ENCODE results near the gene IPO5. TPM values are rescaled to one million over a fixed set of nuclear protein-coding genes. Genes with fewer than 3 reads are reported as not detected.

IPO5 gene
- total RNA-seq, 2 donors from 2014 or later = 68.5 to 90.2 TPM

GRCh38 chr13:98056839-98057410, 103.5 kb downstream of the IPO5 start:
- ATAC-seq (no peak), DNase-seq (no peak)
- H3K4me1 Mint-ChIP-seq = no peaks in the 10 kb centered on the region
- no peaks in the 10 kb centered on the region for H3K36me3 Mint-ChIP-seq (ENCODE audit: low read depth)
- H3K27me3 Mint-ChIP-seq = peaks cover 23% of the 10 kb centered on the region
- H3K27ac Mint-ChIP-seq = no peak overlapping the region
- no peak overlapping the region for H3K4me3 Mint-ChIP-seq
- no peaks in the 10 kb centered on the region for H3K9me3 ChIP-seq (ENCODE audit: control insufficient read depth, low read length, poor library complexity, severe bottlenecking)

DNA sequence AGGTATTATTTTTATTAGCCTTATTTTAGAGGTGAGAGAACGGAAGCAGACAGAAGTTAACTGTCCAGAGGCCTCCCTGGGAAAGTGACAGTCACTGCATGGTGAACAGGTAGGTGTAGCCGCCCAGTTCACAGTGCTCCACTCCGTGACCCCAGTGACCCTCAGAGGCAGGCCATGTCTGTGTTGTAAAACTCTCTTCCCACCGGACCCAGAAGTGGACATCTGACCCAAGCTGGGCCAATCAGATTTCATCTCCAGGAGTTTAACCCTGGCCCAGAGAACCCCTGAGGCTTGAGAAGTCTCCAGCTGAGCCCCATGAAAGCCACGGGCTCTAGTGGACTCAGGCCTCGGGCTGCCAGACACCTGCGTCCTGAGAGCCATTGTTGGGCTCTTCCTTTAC, 105.8 kb downstream of the IPO5 start:
- no peak for ATAC-seq
- peaks cover 21% of the 10 kb centered on the region for H3K27me3 Mint-ChIP-seq
- H3K27ac Mint-ChIP-seq = no peak overlapping the region
- no peak overlapping the region for H3K4me3 Mint-ChIP-seq
- no peaks in the 10 kb centered on the region for H3K9me3 ChIP-seq (ENCODE audit: control insufficient read depth, low read length, poor library complexity, severe bottlenecking)
- peaks cover 3% of the 10 kb centered on the region for H3K4me1 Mint-ChIP-seq
- no peaks in the 10 kb centered on the region for H3K36me3 Mint-ChIP-seq (ENCODE audit: low read depth)
- DNase-seq = no peak

DNA sequence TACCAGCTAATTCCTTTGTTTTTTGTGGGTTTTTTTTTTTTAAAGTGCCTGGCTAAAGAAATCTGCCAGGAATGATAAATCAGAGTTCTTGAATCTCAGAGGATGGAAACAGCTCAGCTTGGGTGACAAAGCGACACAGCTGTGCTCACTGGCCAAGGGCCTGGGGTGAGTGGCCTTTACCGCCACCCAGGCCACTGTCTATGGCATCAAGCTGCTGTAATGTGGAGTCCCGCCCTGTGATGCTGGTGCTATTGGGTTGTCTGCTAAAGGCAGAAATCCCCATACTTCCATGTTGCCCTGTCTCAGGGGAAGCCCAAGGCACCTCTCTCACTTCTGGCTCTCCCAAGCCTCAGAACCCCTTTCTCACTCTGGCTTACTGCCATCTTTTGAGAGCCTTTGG, 106.8 kb downstream of the IPO5 start:
- Mint-ChIP-seq H3K36me3 (ENCODE audit: low read depth) (no peaks in the 10 kb centered on the region), H3K4me3 (no peak overlapping the region), H3K27me3 (peaks cover 15% of the 10 kb centered on the region), H3K27ac (no peak overlapping the region), H3K4me1 (peaks cover 3% of the 10 kb centered on the region)
- H3K9me3 ChIP-seq (ENCODE audit: control insufficient read depth, low read length, poor library complexity, severe bottlenecking) = no peaks in the 10 kb centered on the region
- ATAC-seq (no peak), DNase-seq (no peak)

GRCh38 chr13:98065468-98065867, 112.0 kb downstream of the IPO5 start:
- Mint-ChIP-seq H3K36me3 (ENCODE audit: low read depth) (no peaks in the 10 kb centered on the region), H3K4me3 (no peak overlapping the region), H3K4me1 (peaks cover 3% of the 10 kb centered on the region), H3K27me3 (peaks cover 7% of the 10 kb centered on the region), H3K27ac (no peak overlapping the region)
- H3K9me3 ChIP-seq (ENCODE audit: control insufficient read depth, low read length, poor library complexity, severe bottlenecking) = no peaks in the 10 kb centered on the region
- ATAC-seq = no peak
- DNase-seq = no peak

DNA sequence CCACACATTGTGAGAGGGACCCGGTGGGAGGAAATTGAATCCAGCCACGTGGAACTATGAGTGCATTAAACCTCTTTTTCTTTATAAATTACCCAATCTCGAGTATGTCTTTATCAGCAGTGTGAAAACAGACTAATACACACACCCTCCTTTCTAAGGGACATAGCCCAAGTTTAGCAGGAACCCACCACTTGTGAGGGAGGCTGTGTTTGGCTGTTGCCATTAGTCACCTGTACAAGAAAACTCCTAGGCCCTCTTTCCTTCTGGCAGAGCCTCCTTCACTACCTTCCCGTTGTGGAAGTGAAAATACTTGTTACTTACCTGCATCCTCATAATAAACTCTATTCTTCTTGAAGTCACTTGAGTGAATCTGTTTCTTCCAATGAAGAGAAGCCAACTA, 113.2 kb downstream of the IPO5 start:
- Mint-ChIP-seq H3K4me1 (peaks cover 3% of the 10 kb centered on the region), H3K27me3 (peaks cover 14% of the 10 kb centered on the region), H3K4me3 (no peak overlapping the region), H3K27ac (no peak overlapping the region), H3K36me3 (ENCODE audit: low read depth) (no peaks in the 10 kb centered on the region)
- no peak for ATAC-seq
- no peaks in the 10 kb centered on the region for H3K9me3 ChIP-seq (ENCODE audit: control insufficient read depth, low read length, poor library complexity, severe bottlenecking)
- DNase-seq = no peak

DNA sequence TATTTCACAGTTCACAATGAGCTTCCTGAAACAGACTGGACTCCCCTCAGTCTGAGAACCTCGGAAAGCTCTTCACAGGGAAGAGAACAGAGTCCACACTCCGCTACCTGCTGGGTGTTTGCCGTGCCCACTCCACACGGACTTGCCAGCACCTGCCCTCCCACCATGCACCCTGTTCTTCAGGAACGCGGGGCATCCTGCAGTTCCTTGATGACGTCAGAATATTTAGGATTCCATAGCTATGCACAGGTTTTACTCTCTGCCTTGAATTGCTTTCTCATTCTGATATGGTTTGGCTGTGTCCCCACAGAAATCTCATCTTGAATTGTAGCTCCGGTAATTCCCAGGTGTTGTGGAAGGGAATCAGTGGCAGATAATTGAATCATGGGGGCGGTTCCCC, 115.0 kb downstream of the IPO5 start:
- ATAC-seq (no peak), DNase-seq (no peak)
- Mint-ChIP-seq H3K27ac (no peak overlapping the region), H3K36me3 (ENCODE audit: low read depth) (no peaks in the 10 kb centered on the region), H3K4me3 (no peak overlapping the region), H3K27me3 (peaks cover 16% of the 10 kb centered on the region), H3K4me1 (peaks cover 3% of the 10 kb centered on the region)
- H3K9me3 ChIP-seq (ENCODE audit: control insufficient read depth, low read length, poor library complexity, severe bottlenecking) = no peaks in the 10 kb centered on the region

DNA sequence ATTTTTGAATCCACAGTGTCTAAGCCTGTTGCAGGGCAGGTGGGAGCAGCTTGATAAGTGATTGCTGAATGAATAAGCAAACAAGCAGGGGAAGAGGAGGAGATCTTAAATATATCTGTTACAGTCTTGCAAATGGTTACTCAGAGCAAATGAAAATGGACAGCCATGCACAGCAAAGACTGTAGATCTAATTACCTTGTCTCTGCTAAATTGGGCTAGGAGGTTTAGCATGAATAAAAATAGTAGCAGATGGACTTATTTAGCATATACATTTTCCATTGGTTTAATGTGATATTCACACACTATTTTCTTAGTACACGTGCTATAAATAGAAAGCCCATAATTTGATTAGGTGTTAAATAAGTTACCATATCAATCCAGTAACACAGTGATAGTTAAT, 116.5 kb downstream of the IPO5 start:
- DNase-seq = no peak
- Mint-ChIP-seq H3K27me3 (peaks cover 16% of the 10 kb centered on the region), H3K27ac (no peak overlapping the region), H3K36me3 (ENCODE audit: low read depth) (no peaks in the 10 kb centered on the region), H3K4me1 (no peaks in the 10 kb centered on the region), H3K4me3 (no peak overlapping the region)
- ATAC-seq = no peak
- no peaks in the 10 kb centered on the region for H3K9me3 ChIP-seq (ENCODE audit: control insufficient read depth, low read length, poor library complexity, severe bottlenecking)

DNA sequence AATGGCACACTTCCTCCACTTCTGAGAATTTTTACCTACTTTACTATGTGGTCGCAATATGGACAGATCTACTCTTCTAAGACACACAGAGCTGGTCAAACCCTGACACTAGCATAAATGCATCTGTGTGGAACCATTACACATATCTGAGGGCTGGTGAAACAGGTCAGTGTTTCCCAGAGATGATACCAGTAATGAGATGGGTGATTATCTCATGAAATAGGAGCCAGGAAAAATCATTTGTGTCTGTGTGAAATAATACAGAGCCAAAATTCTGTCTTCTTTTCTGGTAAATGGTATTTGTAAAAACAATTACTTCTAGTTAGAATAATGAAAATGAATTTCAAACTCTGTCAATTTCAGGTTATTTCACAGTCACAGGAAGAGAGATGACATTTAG, 117.8 kb downstream of the IPO5 start:
- no peaks in the 10 kb centered on the region for H3K4me1 Mint-ChIP-seq
- DNase-seq (no peak), ATAC-seq (no peak)
- H3K4me3 Mint-ChIP-seq = no peak overlapping the region
- H3K27ac Mint-ChIP-seq = no peak overlapping the region
- H3K27me3 Mint-ChIP-seq = peaks cover 21% of the 10 kb centered on the region
- H3K36me3 Mint-ChIP-seq (ENCODE audit: low read depth) = no peaks in the 10 kb centered on the region
- no peaks in the 10 kb centered on the region for H3K9me3 ChIP-seq (ENCODE audit: control insufficient read depth, low read length, poor library complexity, severe bottlenecking)

GRCh38 chr13:98072476-98072875, 119.0 kb downstream of the IPO5 start:
- H3K27ac Mint-ChIP-seq = no peak overlapping the region
- no peaks in the 10 kb centered on the region for H3K4me1 Mint-ChIP-seq
- no peak overlapping the region for H3K4me3 Mint-ChIP-seq
- no peaks in the 10 kb centered on the region for H3K36me3 Mint-ChIP-seq (ENCODE audit: low read depth)
- DNase-seq (no peak), ATAC-seq (no peak)
- peaks cover 14% of the 10 kb centered on the region for H3K27me3 Mint-ChIP-seq
- H3K9me3 ChIP-seq (ENCODE audit: control insufficient read depth, low read length, poor library complexity, severe bottlenecking) = no peaks in the 10 kb centered on the region

Other genes starting within 250 kb of the IPO5 start
- gene FARP1, start 189.4 kb downstream of the IPO5 start, total RNA-seq = under 1 TPM; 0.76 to 0.87 TPM
- not detected for gene RNF113B, start 223.6 kb downstream of the IPO5 start, total RNA-seq